AG09319 (cell line): Measurements from ENCODE around the gene EXOG.

ENCODE experiments used
- DNase-seq: peaks from one replicate; pipeline ENCODE4 v3.0.0-alpha.2; 2010; ENCODE audit warnings: low read depth; ENCODE audit errors: extremely low read depth
- TF ChIP-seq, protein P1 (sequence below): IDR thresholded peaks from 2 replicates; pipeline ENCODE4 v1.5.1; 2011; ENCODE audit warnings: low read depth, mild to moderate bottlenecking, inconsistent platforms, low read length, moderate library complexity

EXOG gene

GRCh38 chr3:38493031-38493430 is 3.1 kb upstream of the EXOG start:
- peak; percentile 23 for DNase-seq
- TF ChIP-seq, protein P1, sequence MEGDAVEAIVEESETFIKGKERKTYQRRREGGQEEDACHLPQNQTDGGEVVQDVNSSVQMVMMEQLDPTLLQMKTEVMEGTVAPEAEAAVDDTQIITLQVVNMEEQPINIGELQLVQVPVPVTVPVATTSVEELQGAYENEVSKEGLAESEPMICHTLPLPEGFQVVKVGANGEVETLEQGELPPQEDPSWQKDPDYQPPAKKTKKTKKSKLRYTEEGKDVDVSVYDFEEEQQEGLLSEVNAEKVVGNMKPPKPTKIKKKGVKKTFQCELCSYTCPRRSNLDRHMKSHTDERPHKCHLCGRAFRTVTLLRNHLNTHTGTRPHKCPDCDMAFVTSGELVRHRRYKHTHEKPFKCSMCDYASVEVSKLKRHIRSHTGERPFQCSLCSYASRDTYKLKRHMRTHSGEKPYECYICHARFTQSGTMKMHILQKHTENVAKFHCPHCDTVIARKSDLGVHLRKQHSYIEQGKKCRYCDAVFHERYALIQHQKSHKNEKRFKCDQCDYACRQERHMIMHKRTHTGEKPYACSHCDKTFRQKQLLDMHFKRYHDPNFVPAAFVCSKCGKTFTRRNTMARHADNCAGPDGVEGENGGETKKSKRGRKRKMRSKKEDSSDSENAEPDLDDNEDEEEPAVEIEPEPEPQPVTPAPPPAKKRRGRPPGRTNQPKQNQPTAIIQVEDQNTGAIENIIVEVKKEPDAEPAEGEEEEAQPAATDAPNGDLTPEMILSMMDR: no peak

DNA sequence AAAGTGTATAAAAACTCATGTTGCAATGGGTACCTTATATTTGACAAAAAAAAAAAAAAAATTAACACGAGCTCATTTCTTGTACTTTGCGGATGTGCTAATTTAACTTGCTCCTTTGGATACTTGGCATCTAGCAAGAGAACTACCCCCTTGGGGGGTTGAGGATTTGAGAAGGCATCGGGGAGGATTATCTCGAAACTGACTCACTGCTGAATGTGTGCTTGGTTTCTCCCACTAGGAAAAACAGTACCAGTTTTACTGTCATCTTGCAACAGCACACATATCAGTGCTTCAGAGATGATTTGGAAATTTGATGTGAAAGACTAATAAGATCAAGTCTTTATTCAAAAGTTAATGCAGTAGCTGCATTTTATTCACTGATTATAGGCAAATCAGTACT is 891 bp downstream of the EXOG start:
- no peak for DNase-seq
- TF ChIP-seq, protein P1: no peak

DNA sequence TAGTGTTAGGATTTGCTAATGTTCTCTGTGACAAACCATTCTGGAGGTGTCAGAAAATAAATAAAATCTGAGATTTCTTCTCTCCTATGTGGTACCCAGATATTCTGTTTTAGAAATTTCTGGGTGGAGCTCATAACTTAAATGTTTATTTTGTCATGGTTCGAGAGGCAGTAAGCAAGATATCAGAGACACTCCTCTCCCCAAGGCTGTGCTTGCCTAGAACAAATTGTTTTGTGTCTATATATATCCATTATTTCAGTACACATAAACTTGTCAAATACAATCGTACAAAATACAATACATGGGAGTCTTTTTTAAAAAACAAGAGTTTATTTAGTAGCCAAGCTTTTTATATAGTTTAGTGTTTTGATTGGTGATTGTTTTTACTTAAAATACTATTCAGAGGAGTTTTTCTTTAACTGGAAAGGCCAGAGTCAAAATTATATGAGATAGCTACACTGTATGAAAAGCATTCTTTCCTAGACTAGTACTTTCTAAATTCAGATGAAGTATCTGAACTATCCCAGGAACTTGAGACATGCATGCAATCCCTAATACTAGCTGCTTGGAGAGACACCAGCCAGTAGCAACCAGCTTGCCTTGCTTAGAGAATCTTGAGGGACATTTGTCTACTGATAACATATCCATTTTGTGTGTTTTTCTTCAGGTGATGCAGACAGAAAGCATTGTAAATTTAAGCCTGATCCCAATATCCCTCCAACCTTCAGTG is 4.7 kb downstream of the EXOG start:
- TF ChIP-seq, protein P1: no peak

GRCh38 chr3:38507120-38507519 is 11.0 kb downstream of the EXOG start:
- DNase-seq: no peak
- TF ChIP-seq, protein P1: no peak

More for the DNA sequence above, 4.7 kb downstream of the EXOG start:
- no peak for DNase-seq

GRCh38 chr3:38509732-38510131 is 13.6 kb downstream of the EXOG start:
- DNase-seq: no peak
- TF ChIP-seq, protein P1: no peak

GRCh38 chr3:38510631-38511030 is 14.5 kb downstream of the EXOG start:
- DNase-seq: no peak

DNA sequence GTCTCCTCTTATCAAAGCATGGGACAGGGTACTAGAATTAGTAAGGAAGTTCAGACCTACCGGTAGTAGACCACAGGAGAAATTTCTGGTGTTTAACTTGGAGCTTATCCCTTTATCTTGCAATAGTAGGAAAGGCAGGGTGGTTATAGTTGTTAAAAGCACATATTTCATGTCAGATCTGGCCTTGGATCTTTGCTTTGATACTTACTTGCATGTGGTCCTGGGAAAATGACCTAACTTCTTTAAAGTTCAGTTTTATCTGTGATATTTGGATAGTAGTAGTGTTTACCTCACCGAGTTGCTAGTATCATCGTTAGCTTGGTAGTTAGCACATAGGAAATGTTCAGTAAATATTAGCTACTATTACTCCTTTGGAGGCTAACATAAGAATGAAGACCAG is 15.4 kb downstream of the EXOG start:
- TF ChIP-seq, protein P1: no peak
- no peak for DNase-seq

More at GRCh38 chr3:38510631-38511030, 14.5 kb downstream of the EXOG start:
- TF ChIP-seq, protein P1: no peak
